Measurements from ENCODE around the gene ATF4. TPM values are rescaled to one million over a fixed set of nuclear protein-coding genes. Genes with fewer than 3 reads are reported as not detected.

ATF4 gene
- total RNA-seq, 1 experiment from 2014 or later, result 181 TPM

GRCh38 chr22:39556970-39557841 lies 36.8 kb downstream of the ATF4 start:
- no peak for DNase-seq (ENCODE audit: low read depth)

GRCh38 chr22:39558254-39558727 lies 37.9 kb downstream of the ATF4 start:
- DNase-seq (ENCODE audit: low read depth), result no peak

- no peak for DNase-seq (ENCODE audit: low read depth)
Measured at GRCh38 chr22:39558950-39559349, 38.6 kb downstream of the ATF4 start.

- DNase-seq (ENCODE audit: low read depth), result no peak
Measured at GRCh38 chr22:39559456-39560105, 39.2 kb downstream of the ATF4 start.

GRCh38 chr22:39560127-39560526 lies 39.8 kb downstream of the ATF4 start:
- DNase-seq (ENCODE audit: low read depth), result no peak

GRCh38 chr22:39562839-39563489 lies 42.6 kb downstream of the ATF4 start:
- DNase-seq (ENCODE audit: low read depth), result no peak

GRCh38 chr22:39563571-39564428 lies 43.4 kb downstream of the ATF4 start:
- no peak for DNase-seq (ENCODE audit: low read depth)

GRCh38 chr22:39565414-39565944 lies 45.1 kb downstream of the ATF4 start:
- no peak for DNase-seq (ENCODE audit: low read depth)

- no peak for DNase-seq (ENCODE audit: low read depth)
Measured at GRCh38 chr22:39567135-39567946, 47.0 kb downstream of the ATF4 start.

- DNase-seq (ENCODE audit: low read depth), result no peak
Measured at GRCh38 chr22:39568278-39568981, 48.1 kb downstream of the ATF4 start.

GRCh38 chr22:39569066-39569465 lies 48.7 kb downstream of the ATF4 start:
- DNase-seq (ENCODE audit: low read depth), result no peak

- DNase-seq (ENCODE audit: low read depth), result no peak
Measured at GRCh38 chr22:39570226-39570625, 49.9 kb downstream of the ATF4 start.

GRCh38 chr22:39570665-39571064 lies 50.3 kb downstream of the ATF4 start, which contains the start of gene CACNA1I:
CACNA1I (plus strand) TSS chr22:39570753; CDS start chr22:39570753, 0 bp downstream.
- no peak for DNase-seq (ENCODE audit: low read depth)

- DNase-seq (ENCODE audit: low read depth), result no peak
Measured at GRCh38 chr22:39571538-39571937, 51.2 kb downstream of the ATF4 start.

Other genes starting within 250 kb of the ATF4 start
- gene RPL3, start 200.9 kb upstream of the ATF4 start, total RNA-seq (2014; rRNA removed), result 1,098 and 1,908 TPM in 2 replicates
- gene SYNGR1, start 170.6 kb upstream of the ATF4 start, total RNA-seq (2014; rRNA removed), result 0.45 and 4.0 TPM in 2 replicates
- 14.8 and 16.2 TPM in 2 replicates for gene TAB1, start 120.8 kb upstream of the ATF4 start, total RNA-seq (2014; rRNA removed)
- under 0.01 TPM in 1 of 2 replicates, not detected in the other for gene MGAT3, start 63.5 kb upstream of the ATF4 start, total RNA-seq (2014; rRNA removed)
- 27.9 and 33.0 TPM in 2 replicates for gene MIEF1, start 18.3 kb upstream of the ATF4 start, total RNA-seq (2014; rRNA removed)
- 104 and 123 TPM in 2 replicates for gene RPS19BP1, start 12.2 kb downstream of the ATF4 start, total RNA-seq (2014; rRNA removed)
- not detected in 2 replicates for gene CACNA1I, start 50.2 kb downstream of the ATF4 start, total RNA-seq (2014; rRNA removed)